ENCODE measurements around the gene SLC16A2.

Gene SLC16A2

DNA sequence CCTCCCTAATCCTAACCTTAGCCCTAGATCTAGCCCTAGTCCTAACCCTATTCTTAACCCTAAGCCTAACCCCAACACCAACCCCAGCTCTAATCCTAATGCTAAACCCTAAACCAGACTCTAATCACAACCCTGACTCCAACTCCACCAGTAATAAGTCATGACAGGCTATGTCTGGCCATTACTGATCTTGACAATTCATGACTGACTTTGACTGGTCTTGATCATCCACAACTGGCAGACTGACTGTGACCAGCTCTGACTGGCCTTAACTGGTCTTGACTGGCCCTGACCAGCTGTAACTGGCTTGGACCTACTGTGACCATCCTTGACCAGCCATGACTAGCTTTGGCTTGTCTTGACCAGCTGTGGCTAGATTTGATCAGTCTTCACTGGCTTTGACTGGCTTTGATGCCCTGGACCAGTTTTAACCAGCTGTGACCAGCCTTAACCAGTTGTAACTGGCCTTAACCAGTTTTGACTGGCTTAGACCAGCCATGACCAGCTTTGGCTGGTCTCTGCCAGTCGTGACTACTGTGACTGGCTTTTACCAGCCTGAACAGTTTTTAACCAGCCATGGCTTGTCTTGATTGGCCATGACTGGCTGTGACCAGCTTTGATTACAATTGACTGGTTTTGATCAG is 124.7 kb downstream of the SLC16A2 start:
- no peak for DNase-seq

DNA sequence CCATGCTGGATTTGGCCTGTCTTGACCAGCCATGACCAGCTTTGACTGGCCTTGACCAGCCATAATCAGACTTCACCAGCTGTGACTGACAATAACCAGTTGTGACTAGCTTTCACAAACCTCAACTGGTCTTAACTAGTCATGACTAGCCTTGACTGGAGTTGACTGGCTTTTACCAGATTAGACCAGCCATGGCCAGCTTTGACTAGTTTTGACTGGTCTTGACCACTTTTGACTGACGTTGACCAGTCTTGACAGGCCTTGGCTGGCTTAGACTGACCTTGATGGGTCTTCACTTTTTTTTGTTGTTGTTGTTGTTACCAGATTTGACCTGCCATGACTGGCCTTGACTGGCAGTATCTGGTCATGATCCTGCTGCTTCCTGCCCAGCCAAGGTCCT is 125.7 kb downstream of the SLC16A2 start:
- no peak for DNase-seq

DNA sequence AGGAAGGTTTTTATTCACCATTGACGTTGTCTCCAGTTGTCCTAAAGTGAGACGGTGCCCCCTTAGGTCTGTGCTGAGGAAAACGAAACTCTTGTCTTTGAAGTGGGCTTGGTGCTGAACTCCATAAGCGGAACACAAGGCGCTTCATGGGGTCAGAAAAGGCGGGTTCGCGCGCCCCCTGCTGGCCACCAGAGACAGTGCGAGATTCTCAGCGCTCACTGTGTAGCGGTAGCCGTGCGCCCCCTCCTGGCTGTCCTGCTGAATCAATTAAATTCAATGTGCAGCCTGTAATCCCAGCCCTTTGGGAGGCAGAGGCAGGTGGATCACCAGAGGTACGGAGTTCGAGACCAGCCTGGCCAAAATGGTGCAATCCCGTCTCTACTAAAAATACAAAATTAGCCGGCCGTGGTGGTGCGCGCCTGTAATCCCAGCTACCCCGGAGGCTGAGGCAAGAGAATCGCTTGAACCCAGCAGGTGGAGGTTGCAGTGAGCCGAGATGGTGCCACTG is 129.1 kb downstream of the SLC16A2 start:
- DNase-seq = peak; percentile 68

DNA sequence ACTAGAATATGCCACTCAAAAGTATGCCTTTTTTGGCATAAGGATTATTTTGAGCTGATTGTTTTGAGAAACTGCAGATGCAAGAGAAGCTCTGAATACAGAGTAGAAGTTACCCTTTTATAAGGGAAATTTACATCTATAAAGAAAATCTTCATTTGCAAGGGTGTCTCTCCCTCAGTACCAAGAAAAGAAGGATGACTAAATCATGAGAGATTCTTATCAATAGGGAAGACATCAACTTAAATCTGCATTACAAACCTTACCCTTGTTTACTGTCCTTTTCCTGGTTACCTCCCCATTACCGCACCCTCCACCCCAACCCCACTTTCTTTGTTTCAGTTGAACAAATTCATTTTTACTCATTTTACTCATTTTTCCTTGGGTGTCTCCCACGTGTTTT is 130.6 kb downstream of the SLC16A2 start:
- DNase-seq = no peak

DNA sequence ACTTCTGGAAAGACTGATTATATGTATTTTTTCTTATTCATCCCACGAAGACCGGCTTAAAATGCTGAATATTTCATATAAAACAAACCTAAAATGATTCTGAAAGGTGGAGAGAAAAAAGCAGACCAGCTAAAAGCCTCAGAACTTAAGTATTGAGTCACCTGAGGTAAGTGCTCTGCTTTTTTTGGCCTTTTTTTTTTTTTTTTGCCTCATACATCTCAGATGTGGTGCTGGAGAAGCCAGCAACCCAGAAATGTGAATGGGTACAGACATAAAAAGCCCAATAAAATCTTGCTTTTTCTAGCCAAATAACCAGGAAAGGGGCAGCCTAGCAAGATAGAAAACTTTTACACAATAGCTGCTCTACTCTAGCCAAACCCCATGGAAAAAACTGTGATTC is 136.1 kb downstream of the SLC16A2 start:
- no peak for DNase-seq

DNA sequence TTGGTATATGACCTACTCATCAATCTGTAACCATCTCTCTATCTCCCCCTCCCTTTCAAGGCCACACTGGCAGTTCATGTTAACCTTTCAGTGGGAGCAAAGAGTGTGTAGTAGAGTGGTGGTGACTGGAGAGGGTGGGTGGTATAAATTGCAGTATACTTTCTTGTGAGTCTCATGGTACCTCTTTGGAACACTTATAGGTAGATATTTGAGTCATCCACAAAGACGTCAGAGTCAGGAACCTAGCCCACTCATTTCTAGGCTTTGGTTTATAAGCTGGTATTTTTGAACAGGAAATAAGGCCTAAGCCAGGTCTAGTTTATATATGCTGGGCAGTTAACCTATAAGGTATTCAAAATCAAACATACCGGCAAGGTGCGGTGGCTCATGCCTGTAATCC is 156.8 kb downstream of the SLC16A2 start:
- DNase-seq = no peak

DNA sequence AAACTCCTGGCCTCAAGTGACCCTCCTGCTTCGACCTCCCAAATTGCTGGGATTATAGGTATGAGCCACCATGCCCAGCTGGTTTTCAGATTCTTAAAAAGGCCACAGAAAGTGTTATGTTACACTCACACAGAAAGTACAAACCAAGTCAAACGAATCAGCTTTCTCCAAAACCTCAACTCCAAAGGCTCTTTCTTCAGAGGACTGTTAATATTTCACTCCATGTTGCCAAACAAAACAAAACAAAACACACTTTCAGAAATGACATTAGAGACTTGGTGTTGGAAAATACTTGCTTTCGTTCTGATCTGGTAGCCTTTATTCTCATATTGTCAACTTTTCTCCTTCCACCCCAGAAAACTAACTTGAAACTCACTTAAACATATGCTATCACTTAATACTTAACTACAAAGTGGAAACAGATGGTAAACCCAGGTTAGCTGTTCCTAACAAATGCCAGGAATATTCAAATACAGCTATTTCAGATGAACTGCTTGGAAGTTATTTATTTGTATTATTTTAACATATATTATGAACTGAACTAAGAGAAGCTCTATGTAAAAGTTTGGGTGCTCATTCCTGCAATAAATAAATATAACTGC is 158.4 kb downstream of the SLC16A2 start:
- no peak for DNase-seq
